C4-2B (cell line): Measurements from ENCODE around the gene STX12.

ENCODE experiments used
- ZFX ChIP-seq: fragments of 450-650 bp; IDR thresholded peaks from 2 replicates; pipeline ENCODE4 v1.6.1; 2017
- TF ChIP-seq, protein P1 (sequence below): fragments of 450-650 bp; conservative IDR thresholded peaks from 2 replicates; pipeline ENCODE4 v1.5.1; 2017; ENCODE audit warnings: mild to moderate bottlenecking

DNA sequence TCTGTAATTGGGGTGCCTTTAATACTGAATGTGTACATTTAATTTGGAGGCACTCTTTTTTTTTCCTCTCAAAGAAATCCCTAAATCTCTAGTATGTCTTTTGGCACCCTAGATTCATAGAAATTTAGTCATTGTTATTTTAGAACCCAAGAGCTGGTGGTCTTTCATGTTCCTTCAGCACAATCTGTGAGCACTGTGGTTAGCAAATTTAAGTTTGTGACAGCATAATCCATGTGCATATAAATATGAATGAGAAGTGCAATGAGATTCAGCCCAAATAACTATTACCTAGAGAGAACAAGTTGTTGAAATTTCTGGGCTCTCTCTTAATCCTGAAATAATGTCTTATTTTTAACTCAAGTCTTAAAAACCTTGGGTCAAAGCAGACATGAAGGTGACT lies 62.0 kb downstream of the STX12 start:
- TF ChIP-seq, protein P1, sequence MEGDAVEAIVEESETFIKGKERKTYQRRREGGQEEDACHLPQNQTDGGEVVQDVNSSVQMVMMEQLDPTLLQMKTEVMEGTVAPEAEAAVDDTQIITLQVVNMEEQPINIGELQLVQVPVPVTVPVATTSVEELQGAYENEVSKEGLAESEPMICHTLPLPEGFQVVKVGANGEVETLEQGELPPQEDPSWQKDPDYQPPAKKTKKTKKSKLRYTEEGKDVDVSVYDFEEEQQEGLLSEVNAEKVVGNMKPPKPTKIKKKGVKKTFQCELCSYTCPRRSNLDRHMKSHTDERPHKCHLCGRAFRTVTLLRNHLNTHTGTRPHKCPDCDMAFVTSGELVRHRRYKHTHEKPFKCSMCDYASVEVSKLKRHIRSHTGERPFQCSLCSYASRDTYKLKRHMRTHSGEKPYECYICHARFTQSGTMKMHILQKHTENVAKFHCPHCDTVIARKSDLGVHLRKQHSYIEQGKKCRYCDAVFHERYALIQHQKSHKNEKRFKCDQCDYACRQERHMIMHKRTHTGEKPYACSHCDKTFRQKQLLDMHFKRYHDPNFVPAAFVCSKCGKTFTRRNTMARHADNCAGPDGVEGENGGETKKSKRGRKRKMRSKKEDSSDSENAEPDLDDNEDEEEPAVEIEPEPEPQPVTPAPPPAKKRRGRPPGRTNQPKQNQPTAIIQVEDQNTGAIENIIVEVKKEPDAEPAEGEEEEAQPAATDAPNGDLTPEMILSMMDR: no peak
- no peak for TF ChIP-seq ZFX
